Breast epithelium (tissue), 4 donors: ENCODE data around the gene BRD4. TPM values are rescaled to one million over a fixed set of nuclear protein-coding genes. Genes with fewer than 3 reads are reported as not detected.

Experiments
- DNase-seq, 2 donors: peaks; one replicate each; pipeline ENCODE4 v3.0.0-alpha.2; 2019; ENCODE audit warnings: low spot score in 2 of 2
- H3K27ac ChIP-seq, 2 donors: fragments of 200-600 bp; sonication (generic) in 1 of 2; one replicate each; pipeline ENCODE4 v1.5.1; 2016 to 2019; ENCODE audit warnings: mild to moderate bottlenecking in 1 of 2
- H3K27me3 ChIP-seq, 2 donors: fragments of 200-600 bp; sonication (generic) in 1 of 2; one replicate each; pipeline versions ENCODE4 v1.5.1 to v1.6.0; 2017 to 2019; ENCODE audit warnings: control low read depth in 1 of 2, mild to moderate bottlenecking in 1 of 2
- H3K36me3 ChIP-seq: fragments of 200-600 bp; one replicate; pipeline ENCODE4 v1.5.1; 2019
- H3K4me1 ChIP-seq, 2 donors: fragments of 200-600 bp; sonication (generic); one replicate each; pipeline ENCODE4 v1.5.1; 2016 to 2019; ENCODE audit warnings: control low read depth in 1 of 2
- H3K4me3 ChIP-seq, 3 donors: fragments of 200-600 bp; sonication (generic); 1 replicate in 2 of 3; 2 replicates in 1 of 3; pipeline ENCODE4 v1.5.1; 2016 to 2019; ENCODE audit warnings: mild to moderate bottlenecking in 3 of 3, moderate library complexity in 2 of 3
- H3K9me3 ChIP-seq, 2 donors: fragments of 200-600 bp; sonication (generic) in 1 of 2; one replicate each; pipeline ENCODE4 v1.5.1; 2016 to 2019; ENCODE audit warnings: control low read depth in 1 of 2
- CTCF ChIP-seq, 3 donors: fragments of 450-650 bp; IDR thresholded peaks; one replicate each; pipeline ENCODE4 v1.5.1; 2016 to 2017; ENCODE audit warnings: antibody characterized with exemption in 3 of 3, mild to moderate bottlenecking in 3 of 3, moderate library complexity in 3 of 3
- POLR2A ChIP-seq: fragments of 450-650 bp; IDR thresholded peaks from one replicate; pipeline ENCODE4 v1.6.1; 2016; ENCODE audit warnings: antibody characterized with exemption, mild to moderate bottlenecking, moderate library complexity
- POLR2AphosphoS5 ChIP-seq, 3 donors: sonication (generic); formaldehyde crosslinking; IDR thresholded peaks; one replicate each; pipeline ENCODE4 v1.6.1; 2017; ENCODE audit warnings: antibody characterized with exemption in 3 of 3
- intact Hi-C: fragments of 100-400 bp; cut with DNase I; formaldehyde crosslinking; loops from one replicate; pipeline ENCODE4 v1.15.1; 2023; ENCODE audit warnings: low total_unique reads
- total RNA-seq, 3 donors: library from RNA; depleted of rRNA; stranded (reverse); fragments of >200 nt; gene quantifications; one replicate each; pipeline ENCODE4 v1.1.0, GENCODE V29; 2016

BRD4 gene
- total RNA-seq, 3 donors from 2014 or later, result 25.6 to 37.5 (median 33.8) TPM

- Histone ChIP-seq H3K4me3 (no peak overlapping the region), H3K9me3 (no peaks in the 10 kb centered on the region), H3K27ac (peak overlapping the region in 1 of 2 donors; percentile 25), H3K27me3 (no peaks in the 10 kb centered on the region), H3K4me1 (peaks cover 5 to 13% of the 10 kb centered on the region in 2 donors), H3K36me3 (peaks cover 6% of the 10 kb centered on the region)
- no peak for DNase-seq
- TF ChIP-seq POLR2A (no peak), CTCF (IDR thresholded peaks at IDR 0.05) (no peak), POLR2AphosphoS5 (IDR thresholded peaks at IDR 0.05) (no peak)
- intact Hi-C loops, result loop anchor here (10.0 kb wide), 1 partner anchor 59 kb away; no protein-coding TSS in a partner anchor
Observed at GRCh38 chr19:15243236-15243957, 88.9 kb downstream of the BRD4 start.

- no peak for DNase-seq
- H3K36me3 ChIP-seq, result peaks cover 16% of the 10 kb centered on the region
- no peaks in the 10 kb centered on the region for H3K9me3 ChIP-seq
Observed at GRCh38 chr19:15241259-15241910, 91.0 kb downstream of the BRD4 start.

GRCh38 chr19:15240515-15240914 lies 91.8 kb downstream of the BRD4 start:
- Histone ChIP-seq H3K27me3 (no peaks in the 10 kb centered on the region), H3K9me3 (no peaks in the 10 kb centered on the region), H3K36me3 (peaks cover 16% of the 10 kb centered on the region), H3K4me1 (no peaks in the 10 kb centered on the region), H3K4me3 (no peak overlapping the region), H3K27ac (no peak overlapping the region)
- intact Hi-C loops, result loop anchor here (10.0 kb wide), 1 partner anchor 56 kb away; no protein-coding TSS in a partner anchor
- no peak for DNase-seq
- no peak for TF ChIP-seq CTCF (IDR thresholded peaks at IDR 0.05)
- TF ChIP-seq POLR2AphosphoS5 (IDR thresholded peaks at IDR 0.05), result no peak
- no peak for TF ChIP-seq POLR2A

More at GRCh38 chr19:15241259-15241910, 91.0 kb downstream of the BRD4 start:
- Histone ChIP-seq H3K27ac (no peak overlapping the region), H3K4me3 (no peak overlapping the region), H3K27me3 (no peaks in the 10 kb centered on the region), H3K4me1 (no peaks in the 10 kb centered on the region)
- intact Hi-C loops, result loop anchor here (10.0 kb wide), 1 partner anchor 57 kb away; no protein-coding TSS in a partner anchor
- TF ChIP-seq POLR2AphosphoS5 (IDR thresholded peaks at IDR 0.05) (no peak), CTCF (IDR thresholded peaks at IDR 0.05) (no peak), POLR2A (no peak)

- Histone ChIP-seq H3K9me3 (no peaks in the 10 kb centered on the region), H3K4me3 (no peak overlapping the region), H3K27ac (peak overlapping the region in 1 of 2 donors; percentile 25), H3K36me3 (peaks cover 16% of the 10 kb centered on the region), H3K27me3 (no peaks in the 10 kb centered on the region), H3K4me1 (no peaks in the 10 kb centered on the region)
- no peak for TF ChIP-seq POLR2AphosphoS5 (IDR thresholded peaks at IDR 0.05)
- TF ChIP-seq POLR2A, result no peak
- no peak for DNase-seq
- intact Hi-C loops, result no loop called here
Observed at GRCh38 chr19:15239337-15239949, 92.9 kb downstream of the BRD4 start.

GRCh38 chr19:15238639-15239155 lies 93.6 kb downstream of the BRD4 start:
- TF ChIP-seq POLR2AphosphoS5 (IDR thresholded peaks at IDR 0.05) (no peak), POLR2A (no peak)
- H3K36me3 ChIP-seq, result peaks cover 16% of the 10 kb centered on the region
- H3K4me3 ChIP-seq, result no peak overlapping the region
- DNase-seq, result no peak
- no peaks in the 10 kb centered on the region for H3K9me3 ChIP-seq
- peak overlapping the region in 1 of 2 donors; percentile 32 for H3K27ac ChIP-seq
- H3K27me3 ChIP-seq, result no peaks in the 10 kb centered on the region
- no peaks in the 10 kb centered on the region for H3K4me1 ChIP-seq
- intact Hi-C loops, result no loop called here
